HG03064 (cell line): Measurements from ENCODE around the gene TMEM72.
A peak's percentile ranks its signal among the peaks of the same experiment; 100 is the strongest.

Experiments
- ATAC-seq: cut with Tn5 transposase; IDR thresholded peaks from one replicate; pipeline ENCODE4 v1.9.1; 2021; ENCODE audit warnings: low read depth; ENCODE audit not compliant: unreplicated experiment

Gene TMEM72

DNA sequence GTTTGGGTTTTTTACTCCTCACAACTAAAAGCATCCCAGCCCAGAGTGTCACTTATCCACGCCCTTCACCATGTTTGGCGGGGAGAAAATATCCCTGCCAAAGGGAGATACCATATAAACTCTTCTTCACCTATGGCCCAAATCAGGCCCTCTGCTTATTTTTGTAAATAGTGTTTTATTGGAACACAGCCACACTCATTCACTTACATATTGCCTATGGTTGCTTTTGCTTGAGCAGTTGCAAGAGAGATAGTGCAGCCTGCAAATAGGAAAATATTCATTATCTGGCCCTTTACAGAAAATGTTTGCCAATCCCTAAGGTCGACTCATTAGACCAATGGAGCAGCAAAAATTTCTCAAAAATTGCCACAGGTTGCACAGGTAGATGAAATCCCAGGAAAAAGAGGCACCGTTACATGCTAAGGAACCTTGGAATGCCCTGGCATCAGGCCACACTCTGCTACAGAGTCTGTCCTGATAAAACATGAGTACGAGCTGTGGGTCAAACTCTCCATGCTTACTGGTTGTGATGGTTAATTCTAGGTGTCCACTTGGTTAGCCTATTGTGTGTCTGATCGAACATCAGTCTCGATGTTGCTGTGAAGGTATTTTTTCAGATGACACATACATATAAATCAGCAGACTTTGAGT lies 40.6 kb downstream of the TMEM72 start:
- no peak for ATAC-seq

DNA sequence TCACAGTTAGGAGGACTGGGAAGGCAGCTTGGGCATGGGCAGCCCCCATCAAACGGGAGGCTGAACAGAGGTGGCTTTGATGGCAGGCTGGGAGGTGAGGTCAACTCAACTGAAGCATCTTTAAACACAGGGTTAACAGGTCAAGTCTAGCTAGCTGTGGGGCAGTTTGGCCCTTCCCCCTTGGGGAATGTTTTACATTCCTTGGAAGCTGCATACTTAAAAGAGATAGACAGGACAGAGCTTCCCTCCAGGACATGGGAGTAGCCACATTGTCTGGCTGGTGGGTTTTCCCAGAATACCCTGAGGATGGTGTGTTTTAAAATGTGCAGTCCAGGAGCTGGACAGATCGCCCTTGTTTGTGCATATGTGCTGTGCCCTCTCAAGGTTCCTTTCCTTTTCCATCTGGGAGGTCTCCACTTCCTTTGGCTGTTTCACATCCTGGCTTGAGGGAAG lies 41.7 kb downstream of the TMEM72 start:
- no peak for ATAC-seq

DNA sequence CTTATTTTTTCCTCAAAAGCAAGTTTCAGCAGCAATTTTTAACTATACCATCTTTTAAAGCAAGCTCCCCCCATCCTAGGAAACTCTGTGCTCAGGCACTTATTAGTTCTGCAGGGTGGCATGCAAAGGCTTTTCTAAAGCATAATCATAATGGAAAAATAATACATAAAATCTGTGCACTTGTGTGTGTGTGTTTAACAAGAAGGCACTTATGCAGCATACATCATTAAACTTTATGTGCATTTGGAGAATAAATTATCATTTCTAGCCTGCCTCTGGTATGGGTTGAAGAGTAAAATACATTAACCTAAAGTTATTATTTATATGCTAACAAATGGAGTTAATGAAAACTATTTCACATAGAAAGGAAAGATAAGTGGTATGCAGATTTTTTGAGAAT lies 42.9 kb downstream of the TMEM72 start:
- no peak for ATAC-seq

- no peak for ATAC-seq
Observed at GRCh38 chr10:44954962-44955361, 43.8 kb downstream of the TMEM72 start.

DNA sequence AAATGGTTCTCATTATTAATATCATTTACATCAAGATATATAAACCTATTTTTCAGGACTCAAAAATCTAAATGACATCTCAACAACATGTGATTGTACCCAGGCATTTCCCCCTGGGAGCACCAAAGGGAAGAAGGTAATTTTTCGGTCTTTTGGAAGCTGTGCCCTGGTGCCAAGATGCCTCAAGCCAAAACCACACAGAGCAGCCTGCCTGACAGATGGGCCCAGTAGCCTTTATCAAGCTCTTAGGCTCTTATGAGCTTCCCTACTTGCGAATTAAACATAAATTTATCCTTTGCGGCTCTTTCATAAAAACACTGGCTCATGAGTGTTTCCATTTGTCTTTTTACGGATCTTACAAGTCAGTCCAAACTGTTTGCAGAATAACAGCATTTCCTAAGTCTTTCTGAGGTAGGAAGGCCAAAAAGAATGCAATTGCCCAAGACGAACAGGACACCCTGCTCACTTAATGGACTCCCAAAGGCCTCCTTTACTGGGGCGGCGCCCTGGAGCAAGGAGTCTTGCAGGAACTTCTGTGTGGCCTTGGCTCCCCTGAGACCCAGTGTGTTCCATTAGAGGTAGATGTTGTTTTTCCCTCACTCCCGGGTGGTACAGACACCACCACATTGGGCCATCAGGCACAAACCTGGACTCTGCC lies 44.4 kb downstream of the TMEM72 start:
- no peak for ATAC-seq

DNA sequence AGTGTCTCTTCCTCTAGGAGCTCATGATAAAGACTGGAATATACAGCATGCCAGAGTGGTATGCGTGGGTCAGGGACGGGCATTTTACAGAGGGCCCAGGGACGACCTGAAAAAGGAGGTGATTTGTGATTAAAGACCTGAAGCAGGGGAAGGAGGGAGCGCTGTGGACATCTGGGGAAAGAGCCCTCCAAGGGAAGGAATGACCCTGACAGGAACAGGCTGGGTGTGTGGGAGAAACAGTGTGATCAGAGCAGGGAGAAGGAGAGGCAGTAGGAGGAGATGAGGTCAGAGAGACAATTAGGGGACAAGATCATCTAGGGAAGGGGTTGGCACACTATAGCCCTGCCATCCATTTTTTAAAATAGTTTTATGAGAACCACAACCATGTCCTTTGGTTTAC lies 45.1 kb downstream of the TMEM72 start:
- ATAC-seq: no peak

GRCh38 chr10:44956717-44957706 lies 45.9 kb downstream of the TMEM72 start:
- no peak for ATAC-seq

- ATAC-seq: no peak
Observed at GRCh38 chr10:44958196-44958897, 47.2 kb downstream of the TMEM72 start.

DNA sequence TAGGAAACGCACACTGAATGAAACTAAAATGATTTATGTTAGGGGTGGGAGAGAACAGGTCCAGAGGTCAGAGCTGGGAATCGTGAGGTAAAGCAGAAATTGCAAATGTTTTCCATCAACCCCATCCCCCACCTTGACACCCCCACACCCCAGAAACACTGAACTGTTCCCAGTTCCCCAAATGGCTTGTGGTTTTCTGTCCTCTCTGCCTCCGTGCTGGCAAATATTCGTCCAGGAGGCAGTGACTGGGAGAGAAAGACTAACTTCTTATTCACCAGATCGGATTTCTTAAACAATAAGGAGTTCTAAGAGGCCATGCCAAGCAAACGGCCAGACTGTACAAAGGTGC lies 47.7 kb downstream of the TMEM72 start:
- ATAC-seq: no peak

DNA sequence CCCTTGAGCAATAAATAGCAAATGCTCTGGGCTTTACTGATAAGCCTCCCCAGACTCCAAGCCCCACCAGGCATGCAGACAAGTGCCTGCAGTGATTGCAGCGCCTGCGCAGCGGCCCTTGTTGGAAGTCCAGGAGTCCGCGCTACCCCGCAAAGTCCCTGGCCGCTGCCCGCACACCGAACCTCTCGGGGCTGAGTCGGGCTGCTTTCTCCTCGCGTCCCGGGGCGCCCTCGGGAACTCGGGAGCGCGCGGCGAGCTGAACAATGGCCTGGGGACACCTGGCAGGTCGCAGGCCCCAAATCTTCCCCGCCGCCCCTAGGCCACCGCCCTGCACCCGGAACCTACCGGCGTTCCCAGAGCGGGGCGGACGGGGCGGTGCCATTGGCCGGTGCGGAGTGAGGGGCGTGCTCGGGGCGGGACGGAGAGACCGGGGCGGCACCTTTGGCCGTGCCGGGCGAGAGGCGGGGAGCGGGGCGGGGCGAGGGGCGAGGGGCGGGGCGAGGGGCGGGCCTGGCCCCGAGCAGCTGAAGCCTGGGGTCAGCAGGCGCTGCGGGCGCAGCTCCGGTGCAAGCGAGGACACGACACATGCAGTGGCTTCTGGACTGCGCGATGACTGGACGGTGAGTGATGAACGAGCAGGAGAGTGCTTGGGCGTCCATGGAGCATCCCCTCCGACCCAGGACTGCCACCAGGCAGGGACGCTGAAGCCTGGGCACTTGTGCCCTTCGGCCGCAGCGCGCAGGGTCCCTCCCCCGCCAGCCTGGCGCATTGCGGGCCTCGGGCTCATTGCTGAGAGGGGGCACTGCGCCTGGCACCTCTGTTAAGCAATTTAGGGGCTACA lies 48.3 kb downstream of the TMEM72 start, which contains the start of gene RASSF4:
Gene RASSF4, plus strand, starts transcription at position 556 of the 841 bp plus-strand sequence. CDS start 10,401 bp downstream, outside the sequence.
- ATAC-seq: peak; percentile 95

DNA sequence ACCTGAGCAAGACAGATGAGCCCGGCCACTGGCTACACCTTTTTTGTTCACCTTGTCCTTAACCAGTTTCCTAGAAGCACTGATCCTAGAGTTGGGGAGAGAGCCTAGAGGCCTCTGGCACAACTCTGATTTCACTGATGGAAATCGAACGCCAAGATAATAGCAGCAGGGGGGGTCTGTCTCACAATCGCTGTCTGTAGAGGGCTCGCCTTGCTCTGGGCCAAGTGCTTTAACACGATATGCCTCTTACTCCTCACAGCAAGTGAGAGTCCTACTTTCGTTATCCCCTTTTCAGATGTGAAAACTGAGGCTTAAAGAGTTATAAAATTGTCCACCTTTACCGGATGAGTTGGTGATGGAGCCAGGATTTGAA lies 48.9 kb downstream of the TMEM72 start:
- no peak for ATAC-seq

DNA sequence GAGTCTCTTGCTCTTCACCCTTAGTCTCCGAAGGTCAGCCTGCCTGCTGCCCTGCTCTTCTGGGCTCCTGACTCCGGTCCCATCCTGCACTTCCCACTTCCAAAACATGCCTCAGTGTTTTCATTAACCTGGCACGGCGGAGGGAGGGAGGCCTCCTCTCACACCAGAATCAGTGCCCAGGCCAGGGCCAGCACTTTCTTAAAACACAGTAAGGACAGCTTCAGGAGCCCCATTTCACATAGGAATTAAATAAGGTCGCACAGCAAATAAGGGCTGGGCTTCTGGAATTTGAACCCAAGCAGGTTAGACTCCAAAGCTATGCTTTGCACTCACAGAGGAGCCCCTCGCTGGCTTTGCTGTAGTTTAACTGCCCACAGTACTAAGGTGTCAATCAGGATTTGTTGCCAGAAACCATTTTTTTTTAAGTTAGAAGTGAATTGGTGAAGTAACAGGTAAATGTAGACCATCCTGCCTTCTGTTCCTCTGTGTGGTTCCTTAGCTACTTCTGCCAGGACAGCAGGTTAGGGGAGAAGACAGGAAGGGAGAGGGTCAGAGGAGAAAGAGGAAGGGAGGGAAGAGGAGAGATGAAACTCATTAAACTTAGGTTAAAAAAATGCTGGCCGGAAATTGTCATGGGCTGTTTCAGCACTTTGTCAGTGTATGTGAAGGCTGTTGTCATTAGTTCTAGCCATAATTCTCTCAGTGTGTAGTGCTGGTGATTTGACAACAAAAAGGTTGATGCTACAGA lies 49.5 kb downstream of the TMEM72 start:
- no peak for ATAC-seq

DNA sequence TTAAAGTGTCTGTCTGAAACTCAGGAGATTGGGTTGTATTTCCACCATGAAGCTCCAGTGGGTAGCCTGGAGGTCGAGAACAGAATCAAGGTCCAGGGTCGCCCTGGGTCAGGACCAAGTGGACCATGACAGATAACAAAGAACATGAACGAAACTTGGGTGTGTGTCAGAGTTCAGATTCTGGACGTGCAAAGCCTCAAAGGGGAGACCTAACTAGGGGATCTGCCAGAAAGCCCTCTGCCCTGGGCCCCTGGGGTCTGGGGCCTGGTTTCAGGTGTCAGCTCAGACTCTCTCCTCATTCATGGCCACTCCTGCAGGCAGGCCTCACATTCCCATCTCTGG lies 50.1 kb downstream of the TMEM72 start:
- no peak for ATAC-seq

DNA sequence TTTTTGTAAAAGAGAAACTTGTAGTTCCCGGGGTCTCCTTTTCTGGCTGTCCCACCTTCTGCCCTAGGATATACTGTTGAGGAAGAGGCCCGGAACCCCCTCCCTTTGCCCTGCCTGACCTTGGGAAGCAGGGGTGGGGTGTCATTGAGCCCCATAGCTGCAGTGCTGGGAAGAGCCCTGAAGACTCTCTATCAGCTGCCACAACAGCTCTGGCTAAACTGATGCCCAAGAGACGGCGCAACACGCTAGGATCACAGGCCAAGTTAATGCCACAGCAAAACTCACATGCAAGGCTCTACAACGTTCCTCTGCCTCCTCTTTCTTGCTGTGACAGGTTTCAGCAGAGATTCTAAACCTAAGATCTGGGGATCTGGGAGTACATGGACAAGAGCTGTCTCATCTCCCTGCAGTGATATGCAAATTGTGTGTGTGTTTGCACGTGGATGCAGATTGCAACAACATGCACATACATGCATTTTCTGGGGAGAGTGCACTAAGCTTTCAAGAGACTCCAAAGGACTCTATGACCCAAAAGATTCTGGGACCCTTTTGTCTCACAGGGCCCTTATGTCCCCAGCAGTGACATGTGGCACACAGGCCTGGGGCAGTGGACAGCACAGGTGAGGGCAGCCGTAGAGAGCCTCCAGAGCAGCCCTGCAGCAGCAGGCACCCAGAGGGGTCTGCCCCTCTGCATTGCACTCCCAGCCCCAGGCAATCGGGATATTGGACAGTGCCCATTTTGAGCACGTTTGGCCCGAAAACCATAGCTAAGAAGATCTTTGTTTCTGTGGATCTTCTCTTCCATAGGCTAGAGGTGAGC lies 51.0 kb downstream of the TMEM72 start:
- no peak for ATAC-seq

GRCh38 chr10:44962870-44963738 lies 52.0 kb downstream of the TMEM72 start:
- no peak for ATAC-seq

GRCh38 chr10:44963772-44964633 lies 52.9 kb downstream of the TMEM72 start:
- no peak for ATAC-seq
